NT2/D1 (cell line): Measurements from ENCODE around the gene CEP152.

ENCODE experiments used
- DNase-seq: peaks from one replicate; pipeline ENCODE4 v3.0.0-alpha.2; 2011; ENCODE audit warnings: low read depth, low spot score
- H3K27me3 ChIP-seq: 2 replicates; pipeline ENCODE4 v1.6.0; 2011; ENCODE audit warnings: mild to moderate bottlenecking; ENCODE audit not compliant: insufficient read length, insufficient read depth
- H3K36me3 ChIP-seq: 2 replicates; pipeline ENCODE4 v1.6.1; 2011; ENCODE audit warnings: mild to moderate bottlenecking, low read length, mixed read lengths; ENCODE audit not compliant: insufficient read depth, insufficient read length
- H3K4me1 ChIP-seq: 2 replicates; pipeline ENCODE4 v1.5.1; 2011; ENCODE audit not compliant: insufficient read depth, insufficient read length
- H3K4me3 ChIP-seq: 2 replicates; pipeline ENCODE4 v1.5.1; 2011; ENCODE audit warnings: low read depth; ENCODE audit not compliant: insufficient read length
- H3K9ac ChIP-seq: 2 replicates; pipeline ENCODE4 v1.6.0; 2011; ENCODE audit warnings: low read depth; ENCODE audit not compliant: insufficient read length
- H3K9me3 ChIP-seq: 2 replicates; pipeline ENCODE4 v1.5.1; 2011; ENCODE audit warnings: mild to moderate bottlenecking, low read length; ENCODE audit not compliant: insufficient read depth
- SUZ12 ChIP-seq: IDR thresholded peaks from 2 replicates; pipeline ENCODE4 v1.6.1; 2011; ENCODE audit not compliant: insufficient read length, insufficient read depth; ENCODE audit errors: extremely low read depth
- YY1 ChIP-seq: IDR thresholded peaks from 2 replicates; pipeline ENCODE4 v1.6.1; 2011; ENCODE audit not compliant: insufficient read length, insufficient read depth
- ZNF274 ChIP-seq: IDR thresholded peaks from 2 replicates; pipeline ENCODE4 v1.6.1; 2011; ENCODE audit warnings: mild to moderate bottlenecking, low read depth, low read length

Gene CEP152

GRCh38 chr15:48805591-48805990 lies 5.3 kb downstream of the CEP152 start:
- Histone ChIP-seq H3K4me3 (no peak overlapping the region), H3K9ac (no peak overlapping the region), H3K36me3 (peaks cover 13% of the 10 kb centered on the region), H3K4me1 (no peaks in the 10 kb centered on the region), H3K27me3 (no peaks in the 10 kb centered on the region), H3K9me3 (no peaks in the 10 kb centered on the region)
- TF ChIP-seq ZNF274 (no peak), YY1 (no peak), SUZ12 (no peak)
- DNase-seq, result no peak

- no peaks in the 10 kb centered on the region for H3K27me3 ChIP-seq
- H3K4me3 ChIP-seq, result no peak overlapping the region
- DNase-seq, result no peak
- no peak overlapping the region for H3K9ac ChIP-seq
- TF ChIP-seq ZNF274 (no peak), YY1 (no peak), SUZ12 (no peak)
- peaks cover 13% of the 10 kb centered on the region for H3K36me3 ChIP-seq
- no peaks in the 10 kb centered on the region for H3K4me1 ChIP-seq
- no peaks in the 10 kb centered on the region for H3K9me3 ChIP-seq
Measured at GRCh38 chr15:48803877-48804276, 7.0 kb downstream of the CEP152 start.

GRCh38 chr15:48802867-48803266 lies 8.0 kb downstream of the CEP152 start:
- Histone ChIP-seq H3K9me3 (no peaks in the 10 kb centered on the region), H3K36me3 (peaks cover 13% of the 10 kb centered on the region), H3K4me1 (no peaks in the 10 kb centered on the region), H3K9ac (no peak overlapping the region), H3K4me3 (no peak overlapping the region), H3K27me3 (no peaks in the 10 kb centered on the region)
- no peak for TF ChIP-seq ZNF274
- TF ChIP-seq SUZ12, result no peak
- no peak for TF ChIP-seq YY1
- no peak for DNase-seq

- no peak overlapping the region for H3K4me3 ChIP-seq
- H3K36me3 ChIP-seq, result peaks cover 19% of the 10 kb centered on the region
- no peaks in the 10 kb centered on the region for H3K4me1 ChIP-seq
- H3K9ac ChIP-seq, result no peak overlapping the region
- no peaks in the 10 kb centered on the region for H3K9me3 ChIP-seq
- no peak for TF ChIP-seq YY1
- TF ChIP-seq ZNF274, result no peak
- TF ChIP-seq SUZ12, result no peak
- DNase-seq, result no peak
- H3K27me3 ChIP-seq, result no peaks in the 10 kb centered on the region
Measured at GRCh38 chr15:48802257-48802656, 8.6 kb downstream of the CEP152 start.

- H3K4me1 ChIP-seq, result no peaks in the 10 kb centered on the region
- TF ChIP-seq SUZ12, result no peak
- TF ChIP-seq YY1, result no peak
- no peak for TF ChIP-seq ZNF274
- no peak for DNase-seq
- no peaks in the 10 kb centered on the region for H3K9me3 ChIP-seq
- H3K4me3 ChIP-seq, result no peak overlapping the region
- H3K9ac ChIP-seq, result no peak overlapping the region
- H3K27me3 ChIP-seq, result no peaks in the 10 kb centered on the region
- H3K36me3 ChIP-seq, result peaks cover 27% of the 10 kb centered on the region
Measured at GRCh38 chr15:48800811-48801455, 9.9 kb downstream of the CEP152 start.

GRCh38 chr15:48800245-48800644 lies 10.6 kb downstream of the CEP152 start:
- H3K36me3 ChIP-seq, result peaks cover 28% of the 10 kb centered on the region
- H3K4me3 ChIP-seq, result no peak overlapping the region

GRCh38 chr15:48798319-48798718 lies 12.6 kb downstream of the CEP152 start:
- H3K36me3 ChIP-seq, result peaks cover 25% of the 10 kb centered on the region
- no peaks in the 10 kb centered on the region for H3K27me3 ChIP-seq
- DNase-seq, result no peak
- no peak overlapping the region for H3K9ac ChIP-seq
- H3K4me3 ChIP-seq, result no peak overlapping the region
- H3K9me3 ChIP-seq, result no peaks in the 10 kb centered on the region
- no peak for TF ChIP-seq YY1
- no peak for TF ChIP-seq ZNF274
- TF ChIP-seq SUZ12, result no peak
- no peaks in the 10 kb centered on the region for H3K4me1 ChIP-seq

More at GRCh38 chr15:48800245-48800644, 10.6 kb downstream of the CEP152 start:
- no peak for DNase-seq
- H3K27me3 ChIP-seq, result no peaks in the 10 kb centered on the region
- no peak overlapping the region for H3K9ac ChIP-seq
- H3K9me3 ChIP-seq, result no peaks in the 10 kb centered on the region
- TF ChIP-seq YY1 (no peak), SUZ12 (no peak)
- H3K4me1 ChIP-seq, result no peaks in the 10 kb centered on the region

GRCh38 chr15:48796930-48797329 lies 13.9 kb downstream of the CEP152 start:
- Histone ChIP-seq H3K9me3 (no peaks in the 10 kb centered on the region), H3K4me1 (no peaks in the 10 kb centered on the region), H3K9ac (no peak overlapping the region), H3K27me3 (no peaks in the 10 kb centered on the region), H3K4me3 (no peak overlapping the region), H3K36me3 (peaks cover 32% of the 10 kb centered on the region)
- TF ChIP-seq YY1 (no peak), ZNF274 (no peak), SUZ12 (no peak)
- no peak for DNase-seq
